ENCODE measurements around the gene SYT5. TPM values are rescaled to one million over a fixed set of nuclear protein-coding genes. Genes with fewer than 3 reads are reported as not detected.

Gene SYT5
- total RNA-seq, 2 experiments from 2014 or later: 0.84 TPM; not detected in 1

DNA sequence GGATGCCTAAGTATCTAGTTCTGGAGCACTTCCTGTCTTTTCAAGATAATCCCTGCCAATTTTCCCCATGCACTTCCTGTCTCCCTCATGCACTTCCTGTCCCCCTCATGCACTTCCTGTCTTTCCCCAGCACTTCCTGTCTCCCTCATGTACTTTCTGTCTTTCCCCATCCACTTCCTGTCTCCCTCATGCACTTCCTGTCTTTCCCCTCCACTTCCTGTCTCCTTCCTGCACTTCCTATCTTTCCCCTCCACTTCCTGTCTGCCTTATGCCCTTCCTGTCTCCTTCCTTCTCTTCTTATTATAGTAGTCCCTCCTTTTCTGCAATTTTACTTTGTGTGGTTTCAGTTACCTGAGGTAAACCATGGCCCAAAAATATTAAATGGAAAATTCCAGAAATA is 28.1 kb downstream of the SYT5 start:
- CTCF ChIA-PET (ENCODE audit: unreplicated experiment): interaction anchor here (1.2 kb wide), 1 partner anchor 9 kb away, joined by 3 read pairs; no protein-coding TSS in a partner anchor
- Histone ChIP-seq H3K36me3 (ENCODE audit: insufficient read depth, low read length) (0 out of 2 replicates have a peak, but pooled peaks cover 6% of the 10 kb centered on the region), H3K79me2 (ENCODE audit: insufficient read depth, low read depth, low read length) (no peaks in the 10 kb centered on the region), H3K4me2 (ENCODE audit: low read length) (peak overlapping the region; percentile 13), H3K4me3 (ENCODE audit: low read depth, low read length, poor library complexity, severe bottlenecking) (peak overlapping the region; percentile 7), H3K27ac (ENCODE audit: low read depth, low read length, poor library complexity, severe bottlenecking) (peak overlapping the region; percentile 71), H3K9me2 (ENCODE audit: insufficient read depth, low read length) (no peaks in the 10 kb centered on the region), H3K9me3 (ENCODE audit: low read length) (peaks cover 7% of the 10 kb centered on the region), H4K20me1 (ENCODE audit: insufficient read depth, low read length) (no peaks in the 10 kb centered on the region), H3K4me1 (ENCODE audit: insufficient read depth, low read length, poor library complexity, severe bottlenecking) (peaks cover 50% of the 10 kb centered on the region), H2AFZ (ENCODE audit: low read length) (peak overlapping the region; percentile 54; the same call in 1 of the 2 replicates)
- intact Hi-C loops (cut with micrococcal nuclease; ENCODE audit: unreplicated experiment): no loop called here
- TF ChIP-seq, protein P1, sequence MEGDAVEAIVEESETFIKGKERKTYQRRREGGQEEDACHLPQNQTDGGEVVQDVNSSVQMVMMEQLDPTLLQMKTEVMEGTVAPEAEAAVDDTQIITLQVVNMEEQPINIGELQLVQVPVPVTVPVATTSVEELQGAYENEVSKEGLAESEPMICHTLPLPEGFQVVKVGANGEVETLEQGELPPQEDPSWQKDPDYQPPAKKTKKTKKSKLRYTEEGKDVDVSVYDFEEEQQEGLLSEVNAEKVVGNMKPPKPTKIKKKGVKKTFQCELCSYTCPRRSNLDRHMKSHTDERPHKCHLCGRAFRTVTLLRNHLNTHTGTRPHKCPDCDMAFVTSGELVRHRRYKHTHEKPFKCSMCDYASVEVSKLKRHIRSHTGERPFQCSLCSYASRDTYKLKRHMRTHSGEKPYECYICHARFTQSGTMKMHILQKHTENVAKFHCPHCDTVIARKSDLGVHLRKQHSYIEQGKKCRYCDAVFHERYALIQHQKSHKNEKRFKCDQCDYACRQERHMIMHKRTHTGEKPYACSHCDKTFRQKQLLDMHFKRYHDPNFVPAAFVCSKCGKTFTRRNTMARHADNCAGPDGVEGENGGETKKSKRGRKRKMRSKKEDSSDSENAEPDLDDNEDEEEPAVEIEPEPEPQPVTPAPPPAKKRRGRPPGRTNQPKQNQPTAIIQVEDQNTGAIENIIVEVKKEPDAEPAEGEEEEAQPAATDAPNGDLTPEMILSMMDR (conservative IDR thresholded peaks at IDR 0.05; ENCODE audit: low read length): no peak
- no peak for TF ChIP-seq EZH2phosphoT487 (IDR thresholded peaks at IDR 0.05; ENCODE audit: borderline replicate concordance, low read depth, low read length)
- no TSS peak for BruUV-seq (replicated peaks)
- POLR2A ChIA-PET: interaction anchor here (0.6 kb wide), 1 partner anchor 261 kb away, joined by 4 read pairs; no protein-coding TSS in a partner anchor
- DNase-seq (ENCODE audit: low spot score): peak; percentile 48

DNA sequence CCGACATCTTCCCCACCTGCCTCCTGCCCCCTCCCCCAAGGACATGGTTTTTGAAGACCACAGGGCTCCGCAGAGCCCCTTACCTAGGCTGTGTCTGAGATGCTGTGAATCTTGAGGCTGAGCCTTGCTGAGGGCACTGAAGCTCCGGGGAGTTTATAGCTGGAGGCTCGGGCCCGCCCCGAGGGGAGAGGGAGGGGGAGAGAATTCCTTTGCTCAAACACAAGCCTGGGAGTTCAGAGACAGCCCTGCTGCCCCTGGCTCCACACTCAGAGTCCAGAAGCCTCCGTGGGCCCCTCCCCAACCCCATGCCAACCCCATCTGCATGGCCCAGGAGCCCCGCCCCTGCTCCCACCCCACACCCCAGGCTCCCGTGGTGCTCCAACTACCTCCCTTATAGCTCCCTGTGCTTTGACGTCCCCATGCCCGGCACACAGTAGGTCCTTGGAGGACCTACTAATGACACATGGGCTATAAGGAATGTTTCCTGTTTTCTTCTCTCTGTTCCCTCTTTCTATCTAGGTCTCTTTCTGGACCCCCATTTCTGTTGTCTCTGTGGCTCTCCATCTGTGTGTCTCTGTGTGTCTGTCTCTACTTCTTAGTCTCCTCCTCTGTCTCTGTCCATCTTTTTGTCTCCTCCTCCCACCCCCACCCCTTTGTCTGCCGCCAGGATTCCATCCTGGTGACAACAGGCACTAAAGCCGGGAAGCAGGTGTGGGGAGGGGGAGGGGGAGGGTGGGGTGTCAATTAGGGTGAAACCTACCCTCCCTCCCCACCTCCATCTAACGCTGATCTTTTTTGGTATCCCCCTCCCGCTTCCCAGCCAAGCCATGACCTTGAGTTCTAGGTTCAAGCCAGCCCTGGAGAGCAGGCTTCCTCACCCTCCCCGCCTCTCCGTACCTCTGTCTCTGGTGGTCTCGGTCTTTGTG is 30.7 kb downstream of the SYT5 start, which contains the start of gene TNNT1:
TNNT1 (minus strand) TSS at position 129 of the 926 bp plus-strand sequence. CDS start 2,049 bp downstream, outside the sequence.
- DNase-seq (ENCODE audit: low spot score): no peak
- no peaks in the 10 kb centered on the region for H4K20me1 ChIP-seq (ENCODE audit: insufficient read depth, low read length)
- peaks cover 66% of the 10 kb centered on the region for H3K4me1 ChIP-seq (ENCODE audit: insufficient read depth, low read length, poor library complexity, severe bottlenecking)
- H3K79me2 ChIP-seq (ENCODE audit: insufficient read depth, low read depth, low read length): no peaks in the 10 kb centered on the region
- H3K4me3 ChIP-seq (ENCODE audit: low read depth, low read length, poor library complexity, severe bottlenecking): no peak within 1 kb of the TSS
- 0 out of 2 replicates have a peak, but pooled peaks cover 6% of the 10 kb centered on the region for H3K36me3 ChIP-seq (ENCODE audit: insufficient read depth, low read length)
- H3K9me3 ChIP-seq (ENCODE audit: low read length): peaks cover 7% of the 10 kb centered on the region
- ChIA-PET POLR2A (no interaction called here), CTCF (ENCODE audit: unreplicated experiment) (no interaction called here)
- TF ChIP-seq, protein P1 (conservative IDR thresholded peaks at IDR 0.05; ENCODE audit: low read length): no peak
- TF ChIP-seq EZH2phosphoT487 (IDR thresholded peaks at IDR 0.05; ENCODE audit: borderline replicate concordance, low read depth, low read length): no peak
- no peaks in the 10 kb centered on the region for H3K9me2 ChIP-seq (ENCODE audit: insufficient read depth, low read length)
- no peak within 1 kb of the TSS; the same call in 1 of the 2 replicates for H3K4me2 ChIP-seq (ENCODE audit: low read length)
- no peak within 1 kb of the TSS for H2AFZ ChIP-seq (ENCODE audit: low read length)
- intact Hi-C loops (cut with micrococcal nuclease; ENCODE audit: unreplicated experiment): no loop called here
- no peak within 1 kb of the TSS for H3K27ac ChIP-seq (ENCODE audit: low read depth, low read length, poor library complexity, severe bottlenecking)
- BruUV-seq (replicated peaks): no TSS peak

All from OCI-LY7 (cell line).